ENCODE data around the gene SRR.

SRR gene

GRCh38 chr17:2343421-2343820, 39.7 kb downstream of the SRR start:
- DNase-seq (ENCODE audit: low read depth, low spot score), result no peak

GRCh38 chr17:2344528-2344927, 40.8 kb downstream of the SRR start:
- no peak for DNase-seq (ENCODE audit: low read depth, low spot score)

- peak; percentile 62 for DNase-seq (ENCODE audit: low read depth, low spot score)
These were observed 42.7 kb downstream of the SRR start for GRCh38 chr17:2346475-2346874.

- DNase-seq (ENCODE audit: low read depth, low spot score), result peak; percentile 99
These were observed 44.3 kb downstream of the SRR start for GRCh38 chr17:2347805-2348685.

GRCh38 chr17:2351269-2351668, 47.5 kb downstream of the SRR start:
- no peak for DNase-seq (ENCODE audit: low read depth, low spot score)

GRCh38 chr17:2354311-2354710, 50.6 kb downstream of the SRR start:
- no peak for DNase-seq (ENCODE audit: low read depth, low spot score)

GRCh38 chr17:2357237-2357636, 53.5 kb downstream of the SRR start:
- no peak for DNase-seq (ENCODE audit: low read depth, low spot score)

- no peak for DNase-seq (ENCODE audit: low read depth, low spot score)
These were observed 54.2 kb downstream of the SRR start for GRCh38 chr17:2357931-2358434.

GRCh38 chr17:2361010-2361760, 57.4 kb downstream of the SRR start:
- no peak for DNase-seq (ENCODE audit: low read depth, low spot score)

- no peak for DNase-seq (ENCODE audit: low read depth, low spot score)
These were observed 58.3 kb downstream of the SRR start for GRCh38 chr17:2362016-2362415.

GRCh38 chr17:2362416-2362815, 58.7 kb downstream of the SRR start:
- DNase-seq (ENCODE audit: low read depth, low spot score), result no peak

GRCh38 chr17:2362881-2363280, 59.1 kb downstream of the SRR start:
- DNase-seq (ENCODE audit: low read depth, low spot score), result no peak

GRCh38 chr17:2363318-2363717, 59.6 kb downstream of the SRR start:
- no peak for DNase-seq (ENCODE audit: low read depth, low spot score)

GRCh38 chr17:2363851-2364762, 60.4 kb downstream of the SRR start:
- DNase-seq (ENCODE audit: low read depth, low spot score), result no peak

GRCh38 chr17:2364763-2365116, 61.0 kb downstream of the SRR start:
- DNase-seq (ENCODE audit: low read depth, low spot score), result no peak

- DNase-seq (ENCODE audit: low read depth, low spot score), result no peak
These were observed 61.4 kb downstream of the SRR start for GRCh38 chr17:2365132-2365531.

- peak; percentile 69 for DNase-seq (ENCODE audit: low read depth, low spot score)
These were observed 63.2 kb downstream of the SRR start for GRCh38 chr17:2366747-2367494.

GRCh38 chr17:2368359-2368758, 64.6 kb downstream of the SRR start:
- no peak for DNase-seq (ENCODE audit: low read depth, low spot score)

GRCh38 chr17:2369039-2369438, 65.3 kb downstream of the SRR start:
- no peak for DNase-seq (ENCODE audit: low read depth, low spot score)

GRCh38 chr17:2369551-2370210, 65.9 kb downstream of the SRR start:
- DNase-seq (ENCODE audit: low read depth, low spot score), result peak; percentile 50

- DNase-seq (ENCODE audit: low read depth, low spot score), result no peak
These were observed 66.5 kb downstream of the SRR start for GRCh38 chr17:2370211-2370589.

All from ELF-1 (cell line).